K562 (cell line): ENCODE measurements around the gene CROCC2. TPM values are rescaled to one million over a fixed set of nuclear protein-coding genes. Genes with fewer than 3 reads are reported as not detected.

Experiments
- ATAC-seq: fragments of 200-7000 bp; cut with Tn5 transposase; 3 replicates; pipeline ENCODE4 v1.9.1; 2020; ENCODE audit warnings: moderate library complexity
- BruUV-seq: library from RNA; stranded (reverse); fragments of 400-500 nt; replicated peaks from 2 replicates; lab custom pipeline; 2021; lab: Mats Ljungman, UMichigan
- CTCF ChIA-PET: fragments of 300-600 bp; formaldehyde crosslinking; extraction: SDS; loops from one replicate; lab custom pipeline; 2021; ENCODE audit warnings: low intra/inter-chr PET ratio; lab: Yijun Ruan, JAX
- POLR2A ChIA-PET: fragments of 300-600, 350-650 bp; sonication (Branson Sonifier 250); formaldehyde crosslinking; extraction: SDS; loops from one replicate; lab custom pipeline; 2021; ENCODE audit warnings: antibody characterized with exemption, inconsistent platforms; lab: Yijun Ruan, JAX
- DNase-seq, 4 experiments: peaks; one replicate each; pipeline versions ENCODE4 v3.0.0 to v3.0.0-alpha.2; 2011 to 2018; ENCODE audit warnings: low spot score in 3 of 4, mixed read lengths in 3 of 4; ENCODE audit errors: extremely low read depth in 1 of 4
- FAIRE-seq: peaks from 2 replicates; lab custom pipeline; 2011; peaks lifted over from hg19 to GRCh38; lab: Jason Lieb, UNC
- H2AFZ ChIP-seq: 2 replicates; pipeline ENCODE4 v1.6.0; 2011; ENCODE audit warnings: low read depth, low read length, control low read depth, inconsistent platforms
- H3K27ac ChIP-seq: fragments of 200-600 bp; 3 replicates; pipeline ENCODE4 v1.8.0; 2011; ENCODE audit warnings: low read depth, mild to moderate bottlenecking, control low read depth, inconsistent platforms, low read length, moderate library complexity, mixed read lengths; ENCODE audit errors: extremely low read depth
- H3K27me3 ChIP-seq, 2 experiments: fragments of 300-600 bp in 1 of 2; 2 replicates in 1 of 2; 3 replicates in 1 of 2; pipeline versions ENCODE4 v1.6.0 to v1.8.0; 2011; ENCODE audit warnings: inconsistent platforms in 2 of 2, low read length in 2 of 2, mild to moderate bottlenecking in 1 of 2, mixed read lengths in 1 of 2, moderate library complexity in 1 of 2; ENCODE audit not compliant: control insufficient read depth in 2 of 2, insufficient read depth in 2 of 2
- H3K36me3 ChIP-seq: fragments of 300-600 bp; 3 replicates; pipeline ENCODE4 v1.8.0; 2011; ENCODE audit warnings: mild to moderate bottlenecking, low read length, inconsistent platforms; ENCODE audit not compliant: control insufficient read depth, insufficient read depth
- H3K4me1 ChIP-seq, 2 experiments: fragments of 200-600 bp in 1 of 2; replicated peaks in 1 of 2; 2 replicates in 1 of 2; 3 replicates in 1 of 2; pipeline versions ENCODE4 v1.5.1 to v1.8.0; 2011; ENCODE audit warnings: inconsistent platforms in 2 of 2, low read length in 2 of 2, mild to moderate bottlenecking in 1 of 2, mixed read lengths in 1 of 2, moderate library complexity in 1 of 2; ENCODE audit not compliant: control insufficient read depth in 2 of 2, insufficient read depth in 2 of 2
- H3K4me2 ChIP-seq: 2 replicates; pipeline ENCODE4 v1.6.1; 2011; ENCODE audit warnings: low read length, control low read depth, inconsistent platforms, mixed read lengths; ENCODE audit not compliant: insufficient read depth
- H3K4me3 ChIP-seq: fragments of 200-600 bp; sonication (generic), shearing (Covaris generic); 2 replicates; pipeline ENCODE4 v1.5.1; 2016; ENCODE audit warnings: control low read depth, inconsistent platforms
- H3K79me2 ChIP-seq: fragments of 200-600 bp; 3 replicates; pipeline ENCODE4 v1.8.0; 2011; ENCODE audit warnings: low read length, inconsistent platforms; ENCODE audit not compliant: control insufficient read depth, insufficient read depth
- H3K9ac ChIP-seq, 2 experiments: 2 replicates each; pipeline versions ENCODE4 v1.6.0 to v1.6.1; 2011; ENCODE audit warnings: low read depth in 2 of 2, low read length in 2 of 2, control low read depth in 1 of 2, inconsistent platforms in 1 of 2, mild to moderate bottlenecking in 1 of 2, mixed read lengths in 1 of 2; ENCODE audit not compliant: insufficient read depth in 1 of 2
- H3K9me1 ChIP-seq: one replicate; pipeline ENCODE4 v1.6.0; 2011; ENCODE audit warnings: inconsistent platforms, mild to moderate bottlenecking, low read length, moderate library complexity; ENCODE audit not compliant: control insufficient read depth, insufficient read depth
- H3K9me3 ChIP-seq: replicated peaks from 2 replicates; pipeline ENCODE4 v1.5.1; 2011; ENCODE audit warnings: low read depth, low read length, inconsistent platforms; ENCODE audit not compliant: control insufficient read depth, insufficient read depth
- H4K20me1 ChIP-seq: replicated peaks from 2 replicates; pipeline ENCODE4 v1.6.1; 2011; ENCODE audit warnings: low read length, inconsistent platforms, mixed read lengths; ENCODE audit not compliant: control insufficient read depth, insufficient read depth
- ATF1 ChIP-seq, 2 experiments: fragments of 450-650 bp in 1 of 2; IDR thresholded peaks; 2 replicates each; pipeline ENCODE4 v1.6.1; 2016; ENCODE audit warnings: missing compliant biosample characterization in 1 of 2, missing genetic modification characterization in 1 of 2
- CTCF ChIP-seq, 3 experiments: IDR thresholded peaks in 2 of 3; conservative IDR thresholded peaks in 1 of 3; 2 replicates each; pipeline ENCODE4 v1.5.1; 2011 to 2012; ENCODE audit warnings: low read length in 3 of 3, mild to moderate bottlenecking in 3 of 3, control low read depth in 2 of 3, improper control_type of control experiment in 1 of 3, inconsistent platforms in 1 of 3, low read depth in 1 of 3, mixed read lengths in 1 of 3, moderate library complexity in 1 of 3; ENCODE audit not compliant: insufficient read depth in 2 of 3
- ELK1 ChIP-seq: sonication (generic); formaldehyde crosslinking; IDR thresholded peaks from 2 replicates; pipeline ENCODE4 v1.8.1; 2022; ENCODE audit warnings: missing genetic modification reagents
- HNRNPK ChIP-seq: fragments of 200-400 bp; formaldehyde crosslinking; IDR thresholded peaks from one replicate; pipeline ENCODE4 v1.6.1; 2018; ENCODE audit warnings: mild to moderate bottlenecking, low read depth, low read length; ENCODE audit not compliant: poor library complexity, severe bottlenecking
- LARP7 ChIP-seq: fragments of 450-650 bp; IDR thresholded peaks from 2 replicates; pipeline ENCODE4 v1.6.1; 2016
- NRF1 ChIP-seq, 2 experiments: fragments of 450-650 bp; IDR thresholded peaks in 1 of 2; conservative IDR thresholded peaks in 1 of 2; 2 replicates each; pipeline ENCODE4 v1.6.1; 2014; ENCODE audit warnings: mild to moderate bottlenecking in 2 of 2
- PTTG1 ChIP-seq: fragments of 450-650 bp; IDR thresholded peaks from 2 replicates; pipeline ENCODE4 v1.6.1; 2016; ENCODE audit warnings: low read depth, mild to moderate bottlenecking, missing genetic modification characterization, missing compliant biosample characterization
- THRAP3 ChIP-seq: fragments of 450-650 bp; IDR thresholded peaks from 2 replicates; pipeline ENCODE4 v1.6.1; 2016; ENCODE audit warnings: mild to moderate bottlenecking, inconsistent platforms, borderline replicate concordance
- WHSC1 ChIP-seq: IDR thresholded peaks from one replicate; pipeline ENCODE4 v1.6.1; 2012; ENCODE audit warnings: low read length, control low read depth, inconsistent platforms
- ZBED1 ChIP-seq: IDR thresholded peaks from 2 replicates; pipeline ENCODE4 v1.6.1; 2014
- ZNF124 ChIP-seq: sonication (generic); formaldehyde crosslinking; IDR thresholded peaks from 2 replicates; pipeline ENCODE4 v1.8.1; 2022; ENCODE audit warnings: missing genetic modification reagents
- ZNF668 ChIP-seq: fragments of 250-450 bp; sonication (Bioruptor Pico); IDR thresholded peaks from 2 replicates; pipeline ENCODE4 v1.8.0; 2022; ENCODE audit warnings: mild to moderate bottlenecking, inconsistent platforms
- WGBS: fragments of 100-300 bp; shearing (Covaris generic); methylation state at CpG from one replicate; pipeline ENCODE4 v1.1.6; 2016; ENCODE audit warnings: low coverage, mixed read lengths; ENCODE audit not compliant: insufficient coverage; ENCODE audit errors: missing lambda C conversion rate; 5-methylcytosine and 5-hydroxymethylcytosine counted together
- in situ Hi-C: fragments of 300-500 bp; cut with MboI; formaldehyde crosslinking; loops from 4 replicates; pipeline ENCODE4 v1.15.0; 2018; ENCODE audit warnings: inconsistent platforms, mixed read lengths
- intact Hi-C: fragments of 100-400 bp; cut with micrococcal nuclease; formaldehyde crosslinking; loops from 2 replicates; pipeline ENCODE4 v1.14.2; 2022
- polyA plus RNA-seq, 8 experiments: library from polyadenylated mRNA; depleted of rRNA in 4 of 8; stranded (reverse) in 5 of 8; unstranded in 3 of 8; fragments of >200 nt; fragmentation: Nextera tagmentation in 2 of 8; fragmentation: Illumina TruSeq in 1 of 8; extraction: Ambion mirVana in 2 of 8; extraction: Trizol in 1 of 8; gene quantifications; 2 replicates each; pipeline versions ENCODE4 v1.2.1 to v1.2.3, GENCODE V29; 2011 to 2014; ENCODE audit warnings: inconsistent platforms in 1 of 8, missing spikeins in 1 of 8
- total RNA-seq, 7 experiments: library from RNA; depleted of rRNA in 6 of 7; stranded (reverse); fragments of >200 nt in 6 of 7; fragmentation: Illumina TruSeq in 2 of 7; extraction: Trizol in 2 of 7; gene quantifications; 2 replicates each; pipeline versions ENCODE4 v1.2.1 to v1.2.3, GENCODE V29; 2011 to 2021; ENCODE audit warnings: low replicate concordance in 1 of 7

The CROCC2 gene
- total and polyA plus RNA-seq, 9 of the 15 experiments (the other 6 are each of a cell fraction or from before 2014, with no cell fraction given), result not detected

DNA sequence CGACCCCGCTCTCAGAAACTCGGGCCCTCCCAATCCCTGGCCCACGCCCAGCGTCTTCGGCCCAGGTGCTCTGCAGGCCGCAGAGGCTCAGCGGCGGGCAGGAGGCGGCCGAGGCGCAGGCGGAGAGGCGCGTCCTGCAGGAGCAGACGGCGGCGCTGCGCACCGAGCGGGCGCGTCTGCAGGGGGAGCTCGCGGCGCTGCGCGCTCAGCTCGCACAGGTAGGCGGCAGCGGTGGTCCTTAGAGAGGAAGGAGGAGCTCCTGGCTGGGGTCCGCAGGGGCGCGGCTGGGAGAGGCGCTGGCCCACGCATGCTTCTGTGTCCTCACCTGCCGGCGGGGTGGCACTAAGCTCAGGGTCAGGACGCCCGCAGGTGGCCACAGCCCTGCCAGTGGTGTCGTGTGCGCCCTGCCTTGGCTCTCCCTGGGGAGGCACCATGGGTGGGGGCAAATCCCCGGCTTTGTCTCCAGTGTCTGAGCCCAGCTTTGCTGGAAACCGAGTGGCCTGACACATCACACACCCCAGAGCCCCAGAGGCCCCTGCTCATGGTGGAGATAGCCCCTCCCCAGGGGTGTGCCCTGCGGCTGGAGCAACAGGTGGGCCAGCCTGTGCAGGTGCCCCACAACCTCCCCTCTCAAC lies 77.3 kb downstream of the CROCC2 start:
- no TSS peak for BruUV-seq
- ChIA-PET POLR2A (interaction anchor here (0.6 kb wide), 2 partner anchors 84 to 863 kb away, joined by 3 to 4 read pairs; no protein-coding TSS in a partner anchor), CTCF (no interaction called here)
- Histone ChIP-seq H3K4me3 (no peak overlapping the region), H3K9ac (no peak overlapping the region), H3K36me3 (no peaks in the 10 kb centered on the region), H3K4me1 (peaks cover 0 to 7% of the 10 kb centered on the region in 2 experiments; a peak in 2 of 5 replicates), H3K4me2 (no peak overlapping the region), H2AFZ (no peak overlapping the region), H3K9me3 (no peaks in the 10 kb centered on the region), H3K27me3 (peaks cover 0 to 15% of the 10 kb centered on the region in 2 experiments; a peak in 2 of 5 replicates), H3K27ac (no peak overlapping the region), H4K20me1 (0 out of 2 replicates have a peak, but pooled peaks cover 6% of the 10 kb centered on the region), H3K79me2 (no peaks in the 10 kb centered on the region), H3K9me1 (no peaks in the 10 kb centered on the region)
- intact Hi-C loops, result no loop called here
- ATAC-seq, result peak; percentile 94
- 5% methylated on average over 17 of the region's 45 CpGs for WGBS
- peak; percentile 23 to 57 (median 44) for DNase-seq
- TF ChIP-seq CTCF (IDR thresholded peaks at IDR 0.05 in 2 of 3, conservative IDR thresholded peaks at IDR 0.05 in 1 of 3; ENCODE audit: insufficient read depth in 2 of 3, low read depth in 1 of 3, low read length in 3 of 3) (peak; percentile 33 to 93 (median 59); a peak in 5 of 6 replicates), LARP7 (no peak), THRAP3 (no peak), ELK1 (no peak), WHSC1 (no peak), PTTG1 (tag) (no peak), ZNF124 (CRISPR knock-in tag) (no peak), NRF1 (conservative IDR thresholded peaks at IDR 0.05 in 1 of 2, IDR thresholded peaks at IDR 0.05 in 1 of 2) (peak; percentile 46 to 50; a peak in 2 of 4 replicates), ATF1 (CRISPR knock-in tag; IDR thresholded peaks at IDR 0.05) (no peak), ATF1 (tag; IDR thresholded peaks at IDR 0.05) (no peak), HNRNPK (no peak), ZNF668 (CRISPR knock-in tag) (no peak), ZBED1 (no peak)
- TF ChIP-seq, all 486 proteins: peak for 2
- in situ Hi-C loops, result no loop called here
- FAIRE-seq, result no peak
